H1 (cell line): ENCODE measurements around the gene AICDA. TPM values are rescaled to one million over a fixed set of nuclear protein-coding genes. Genes with fewer than 3 reads are reported as not detected.
"Not testable (repeated sequence)": the region's sequence is repeated elsewhere in the genome, so short reads cannot be mapped to it uniquely, and the experiment has no call there.

Experiments used
- CTCF ChIA-PET: fragments of 300-600 bp; sonication (Branson Sonifier 250); formaldehyde crosslinking; loops from one replicate; lab custom pipeline; 2021; ENCODE audit not compliant: partially characterized antibody; lab: Charles Lee
- POLR2A ChIA-PET: fragments of 300-600 bp; sonication (Branson Sonifier 250); formaldehyde crosslinking; loops from one replicate; lab custom pipeline; 2021; ENCODE audit warnings: inconsistent platforms; ENCODE audit not compliant: partially characterized antibody; lab: Charles Lee
- DNase-seq, 2 experiments: peaks; one replicate each; pipeline versions ENCODE4 v3.0.0 to v3.0.0-alpha.2; 2010 to 2022; ENCODE audit warnings: low spot score in 2 of 2, low read depth in 1 of 2, mixed read lengths in 1 of 2
- FAIRE-seq: peaks from 2 replicates; lab custom pipeline; 2011; peaks lifted over from hg19 to GRCh38; lab: Jason Lieb, UNC
- H2AFZ ChIP-seq: 2 replicates; pipeline ENCODE4 v1.8.1; 2012; ENCODE audit warnings: low read length, inconsistent platforms
- H2AK5ac ChIP-seq: 2 replicates; pipeline ENCODE4 v1.6.1; 2013; ENCODE audit warnings: low read depth, low read length
- H2BK120ac ChIP-seq: replicated peaks from 2 replicates; pipeline ENCODE3; 2013; ENCODE audit warnings: low read depth, low read length, inconsistent platforms
- H2BK12ac ChIP-seq: 2 replicates; pipeline ENCODE4 v1.6.1; 2013; ENCODE audit warnings: low read depth, low read length
- H2BK15ac ChIP-seq: 2 replicates; pipeline ENCODE4 v1.6.1; 2013; ENCODE audit warnings: low read length
- H2BK20ac ChIP-seq: 2 replicates; pipeline ENCODE4 v1.6.1; 2013; ENCODE audit warnings: low read length
- H2BK5ac ChIP-seq: 2 replicates; pipeline ENCODE4 v1.6.1; 2013; ENCODE audit warnings: low read depth, low read length
- H3K14ac ChIP-seq: 2 replicates; pipeline ENCODE4 v1.6.1; 2013; ENCODE audit warnings: inconsistent platforms; ENCODE audit not compliant: insufficient read length
- H3K18ac ChIP-seq: 2 replicates; pipeline ENCODE4 v1.6.1; 2013; ENCODE audit warnings: low read length; ENCODE audit errors: extremely low read depth
- H3K23ac ChIP-seq: 2 replicates; pipeline ENCODE4 v1.6.1; 2013; ENCODE audit warnings: inconsistent platforms; ENCODE audit not compliant: insufficient read length
- H3K23me2 ChIP-seq: 2 replicates; pipeline ENCODE4 v1.6.1; 2013; ENCODE audit warnings: low read depth, low read length
- H3K27ac ChIP-seq: 2 replicates; pipeline ENCODE4 v1.6.1; 2011; ENCODE audit warnings: low read depth, low read length, inconsistent platforms
- H3K27me3 ChIP-seq, 4 experiments: replicated peaks in 1 of 4; 1 replicate in 1 of 4; 2 replicates in 3 of 4; pipeline versions ENCODE4 v1.6.1 to v1.8.1; 2011 to 2013; ENCODE audit warnings: low read length in 3 of 4, mild to moderate bottlenecking in 3 of 4, inconsistent platforms in 2 of 4, mixed read lengths in 2 of 4, moderate library complexity in 1 of 4; ENCODE audit not compliant: control insufficient read depth in 3 of 4, insufficient read depth in 3 of 4; ENCODE audit errors: extremely low read depth in 1 of 4
- H3K36me3 ChIP-seq, 4 experiments: 2 replicates each; pipeline versions ENCODE4 v1.6.1 to v1.8.1; 2011 to 2013; ENCODE audit warnings: mild to moderate bottlenecking in 4 of 4, low read length in 3 of 4, moderate library complexity in 2 of 4, control low read depth in 1 of 4, inconsistent platforms in 1 of 4; ENCODE audit not compliant: insufficient read depth in 4 of 4, control insufficient read depth in 2 of 4
- H3K4ac ChIP-seq: replicated peaks from 2 replicates; pipeline ENCODE3; 2013; ENCODE audit warnings: low read length, low read depth, mixed read lengths, inconsistent platforms; ENCODE audit not compliant: insufficient read length
- H3K4me1 ChIP-seq, 4 experiments: replicated peaks in 1 of 4; 1 replicate in 1 of 4; 2 replicates in 3 of 4; pipeline versions ENCODE4 v1.6.1 to v1.8.1; 2011 to 2013; ENCODE audit warnings: low read length in 3 of 4, inconsistent platforms in 2 of 4, mixed read lengths in 1 of 4; ENCODE audit not compliant: insufficient read depth in 4 of 4, control insufficient read depth in 3 of 4
- H3K4me2 ChIP-seq, 2 experiments: 2 replicates each; pipeline versions ENCODE4 v1.6.1 to v1.8.1; 2011 to 2013; ENCODE audit warnings: low read depth in 2 of 2, low read length in 2 of 2, control low read depth in 1 of 2, inconsistent platforms in 1 of 2, mild to moderate bottlenecking in 1 of 2; ENCODE audit not compliant: insufficient read depth in 1 of 2
- H3K4me3 ChIP-seq, 4 experiments: fragments of 200-600, 300-600 bp in 1 of 4; sonication (generic), shearing (Covaris generic), sonication (Bioruptor Twin) in 1 of 4; 2 replicates each; pipeline versions ENCODE4 v1.5.1 to v1.8.1; 2011 to 2016; ENCODE audit warnings: low read length in 4 of 4, low read depth in 3 of 4, control low read depth in 2 of 4, inconsistent platforms in 2 of 4, mild to moderate bottlenecking in 2 of 4, mixed read lengths in 1 of 4, moderate library complexity in 1 of 4; ENCODE audit not compliant: insufficient read depth in 2 of 4; ENCODE audit errors: extremely low read depth in 1 of 4
- H3K56ac ChIP-seq: replicated peaks from 2 replicates; pipeline ENCODE3; 2013; ENCODE audit warnings: low read depth, mild to moderate bottlenecking, mixed read lengths, low read length, inconsistent platforms; ENCODE audit not compliant: insufficient read length
- H3K79me1 ChIP-seq: 2 replicates; pipeline ENCODE4 v1.6.1; 2013; ENCODE audit warnings: low read depth, low read length, control low read depth
- H3K79me2 ChIP-seq, 2 experiments: 2 replicates each; pipeline versions ENCODE4 v1.6.1 to v1.8.1; 2012 to 2013; ENCODE audit warnings: low read length in 2 of 2, mild to moderate bottlenecking in 2 of 2, inconsistent platforms in 1 of 2; ENCODE audit not compliant: insufficient read depth in 2 of 2, control insufficient read depth in 1 of 2
- H3K9ac ChIP-seq, 4 experiments: replicated peaks in 1 of 4; 1 replicate in 1 of 4; 2 replicates in 3 of 4; pipeline versions ENCODE4 v1.6.1 to v1.8.1; 2011 to 2013; ENCODE audit warnings: low read depth in 3 of 4, low read length in 3 of 4, control low read depth in 2 of 4, mild to moderate bottlenecking in 2 of 4, moderate library complexity in 2 of 4, inconsistent platforms in 1 of 4; ENCODE audit errors: extremely low read depth in 1 of 4
- H3K9me3 ChIP-seq, 2 experiments: 2 replicates each; pipeline versions ENCODE4 v1.6.1 to v1.8.1; 2012 to 2013; ENCODE audit warnings: mild to moderate bottlenecking in 2 of 2, moderate library complexity in 2 of 2, control low read depth in 1 of 2, inconsistent platforms in 1 of 2, low read depth in 1 of 2, low read length in 1 of 2, mixed read lengths in 1 of 2; ENCODE audit not compliant: insufficient read depth in 2 of 2
- H4K20me1 ChIP-seq, 2 experiments: replicated peaks in 1 of 2; 2 replicates each; pipeline versions ENCODE3 to v1.8.1; 2011 to 2013; ENCODE audit warnings: inconsistent platforms in 2 of 2, low read length in 2 of 2, mild to moderate bottlenecking in 1 of 2; ENCODE audit not compliant: insufficient read depth in 2 of 2, control insufficient read depth in 1 of 2
- H4K5ac ChIP-seq: 2 replicates; pipeline ENCODE4 v1.6.1; 2013; ENCODE audit warnings: low read length, low read depth, mixed read lengths, inconsistent platforms; ENCODE audit not compliant: insufficient read length
- H4K8ac ChIP-seq: 2 replicates; pipeline ENCODE4 v1.8.0; 2013; ENCODE audit warnings: mild to moderate bottlenecking, moderate library complexity, low read length, inconsistent platforms; ENCODE audit not compliant: insufficient read depth; ENCODE audit errors: extremely low read depth
- H4K91ac ChIP-seq: replicated peaks from 2 replicates; pipeline ENCODE3; 2013; ENCODE audit warnings: low read length, mixed read lengths, inconsistent platforms; ENCODE audit not compliant: insufficient read length
- BACH1 ChIP-seq: IDR thresholded peaks from 2 replicates; pipeline ENCODE4 v1.6.1; 2012; ENCODE audit warnings: low read length, improper control_type of control experiment
- BRCA1 ChIP-seq: IDR thresholded peaks from 2 replicates; pipeline ENCODE4 v1.6.1; 2012; ENCODE audit warnings: low read depth, low read length, improper control_type of control experiment
- CREB1 ChIP-seq: IDR thresholded peaks from 2 replicates; pipeline ENCODE4 v1.6.1; 2012; ENCODE audit warnings: inconsistent platforms
- GTF2F1 ChIP-seq: IDR thresholded peaks from 2 replicates; pipeline ENCODE4 v1.6.1; 2012; ENCODE audit warnings: low read depth, low read length, improper control_type of control experiment, borderline replicate concordance
- JUN ChIP-seq: IDR thresholded peaks from 2 replicates; pipeline ENCODE4 v1.6.1; 2011; ENCODE audit warnings: low read depth, mild to moderate bottlenecking, improper control_type of control experiment, low read length
- KDM1A ChIP-seq: fragments of 200-600, 300-600 bp; sonication (generic); IDR thresholded peaks from 2 replicates; pipeline ENCODE4 v1.7.1; 2016; ENCODE audit warnings: mild to moderate bottlenecking, low read length, borderline replicate concordance
- MAFK ChIP-seq: IDR thresholded peaks from 2 replicates; pipeline ENCODE4 v1.6.1; 2012; ENCODE audit warnings: low read depth, mild to moderate bottlenecking, improper control_type of control experiment, low read length
- NANOG ChIP-seq: IDR thresholded peaks from 2 replicates; pipeline ENCODE4 v1.6.1; 2011; ENCODE audit warnings: low read length, low read depth, mild to moderate bottlenecking, inconsistent platforms; ENCODE audit not compliant: insufficient read depth, poor library complexity, severe bottlenecking
- RFX5 ChIP-seq: IDR thresholded peaks from 2 replicates; pipeline ENCODE4 v1.6.1; 2011; ENCODE audit warnings: low read depth, low read length, improper control_type of control experiment, borderline replicate concordance
- SAP30 ChIP-seq: fragments of 300-600 bp; sonication (generic); IDR thresholded peaks from 2 replicates; pipeline ENCODE4 v1.7.1; 2012; ENCODE audit warnings: low read length, moderate library complexity, mild to moderate bottlenecking, inconsistent platforms; ENCODE audit not compliant: insufficient read depth, insufficient replicate concordance
- SIX5 ChIP-seq: IDR thresholded peaks from 2 replicates; pipeline ENCODE4 v1.6.1; 2011; ENCODE audit warnings: mild to moderate bottlenecking, low read depth, low read length
- TEAD4 ChIP-seq: IDR thresholded peaks from 2 replicates; pipeline ENCODE4 v1.6.1; 2012; ENCODE audit warnings: low read depth, low read length, inconsistent platforms, mixed read lengths
- WGBS, 2 experiments: shearing (Covaris generic) in 1 of 2; methylation state at CpG; one replicate each; pipeline versions ENCODE4 v1.1.6 to v1.1.7; 2013 to 2015; ENCODE audit warnings: low lambda C conversion rate in 2 of 2, mixed read lengths in 2 of 2, inconsistent platforms in 1 of 2, low coverage in 1 of 2, missing lambda C conversion rate in 1 of 2; ENCODE audit not compliant: insufficient replicate concordance in 2 of 2, insufficient coverage in 1 of 2, insufficient read length in 1 of 2; ENCODE audit errors: extremely low coverage in 1 of 2, missing lambda C conversion rate in 1 of 2; 5-methylcytosine and 5-hydroxymethylcytosine counted together
- polyA plus RNA-seq, 7 experiments: library from polyadenylated mRNA; depleted of rRNA in 3 of 7; stranded (reverse) in 5 of 7; unstranded in 2 of 7; fragments of >200 nt in 5 of 7; fragments of 200-250 nt in 2 of 7; gene quantifications; 1 replicate in 5 of 7; 2 replicates in 1 of 7; 4 replicates in 1 of 7; pipeline versions ENCODE4 v1.2.1 to v1.2.3, GENCODE V29; 2011 to 2013; ENCODE audit warnings: missing spikeins in 2 of 7, mixed read lengths in 2 of 7
- total RNA-seq: library from RNA; stranded (reverse); fragmentation: NEBNext Ultra II Directional; extraction: Animal tissue kit (Norgen Biotek cat#: 25700); gene quantifications from 2 replicates; pipeline ENCODE4 v1.2.1, GENCODE V29; 2021
- TF ChIP-seq, protein P1 (sequence below): IDR thresholded peaks from 2 replicates; pipeline ENCODE4 v1.6.1; 2012; ENCODE audit warnings: inconsistent platforms

The AICDA gene
- total and polyA plus RNA-seq, 2 of the 8 experiments (the other 6 are each of a cell fraction or from before 2014, with no cell fraction given) = not detected

GRCh38 chr12:8628731-8629130 is 16.1 kb upstream of the AICDA start (continued):
- no peak for TF ChIP-seq MAFK
- no peak for TF ChIP-seq KDM1A
- no peak for TF ChIP-seq BACH1
- TF ChIP-seq SIX5 = no peak
- no peak for TF ChIP-seq CREB1
- no peak for TF ChIP-seq GTF2F1
- no peak for TF ChIP-seq BRCA1
- TF ChIP-seq JUN = no peak
- no peak for TF ChIP-seq SAP30
- TF ChIP-seq NANOG = no peak
- TF ChIP-seq TEAD4 = no peak
- no peak for TF ChIP-seq RFX5
- TF ChIP-seq, protein P1, sequence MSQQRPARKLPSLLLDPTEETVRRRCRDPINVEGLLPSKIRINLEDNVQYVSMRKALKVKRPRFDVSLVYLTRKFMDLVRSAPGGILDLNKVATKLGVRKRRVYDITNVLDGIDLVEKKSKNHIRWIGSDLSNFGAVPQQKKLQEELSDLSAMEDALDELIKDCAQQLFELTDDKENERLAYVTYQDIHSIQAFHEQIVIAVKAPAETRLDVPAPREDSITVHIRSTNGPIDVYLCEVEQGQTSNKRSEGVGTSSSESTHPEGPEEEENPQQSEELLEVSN = no peak
- TF ChIP-seq, all 59 proteins: peak for 0

DNA sequence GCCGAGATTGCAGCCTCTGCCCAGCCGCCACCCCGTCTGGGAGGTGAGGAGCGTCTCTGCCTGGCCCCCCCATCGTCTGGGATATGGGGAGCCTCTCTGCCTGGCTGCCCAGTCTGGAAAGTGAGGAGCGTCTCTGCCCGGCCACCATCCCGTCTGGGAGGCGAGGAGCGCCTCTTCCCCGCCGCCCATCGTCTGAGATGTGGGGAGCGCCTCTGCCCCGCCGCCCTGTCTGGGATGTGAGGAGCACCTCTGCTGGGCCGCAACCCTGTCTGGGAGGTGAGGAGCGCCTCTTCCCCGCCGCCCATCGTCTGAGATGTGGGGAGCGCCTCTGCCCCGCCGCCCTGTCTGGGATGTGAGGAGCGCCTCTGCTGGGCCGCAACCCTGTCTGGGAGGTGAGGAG is 12.1 kb upstream of the AICDA start:
- H4K5ac ChIP-seq, H4K91ac ChIP-seq, H3K36me3 ChIP-seq, H3K23ac ChIP-seq, H2BK12ac ChIP-seq, CTCF ChIA-PET, H2AFZ ChIP-seq, DNase-seq, H2BK5ac ChIP-seq, H3K79me2 ChIP-seq, H3K18ac ChIP-seq, H3K27ac ChIP-seq, H2AK5ac ChIP-seq, H3K4me3 ChIP-seq, H3K56ac ChIP-seq, H3K4me1 ChIP-seq, H4K8ac ChIP-seq, H2BK120ac ChIP-seq, H4K20me1 ChIP-seq, H3K9ac ChIP-seq, H3K79me1 ChIP-seq, H3K9me3 ChIP-seq, H3K4me2 ChIP-seq, H3K27me3 ChIP-seq, H2BK15ac ChIP-seq, FAIRE-seq, H2BK20ac ChIP-seq, H3K14ac ChIP-seq, POLR2A ChIA-PET, H3K4ac ChIP-seq, H3K23me2 ChIP-seq: not testable (repeated sequence)
- 91% methylated on average over 5 of the region's 26 CpGs; no CpG with 5 or more reads in 1 of the 2 experiments for WGBS, 2 experiments
